CD4-positive, CD25-positive, alpha-beta regulatory T cell (primary cell): ENCODE measurements around the gene MLLT10. TPM values are rescaled to one million over a fixed set of nuclear protein-coding genes. Genes with fewer than 3 reads are reported as not detected.

Source experiments
- ATAC-seq, 2 donors: fragments of 150-1000 bp; cut with Tn5 transposase; one replicate each; pipeline ENCODE4 v1.10.0; 2021; ENCODE audit warnings: low read depth in 2 of 2, moderate number of reproducible peaks in 2 of 2, moderate library complexity in 1 of 2
- DNase-seq, 3 donors: peaks; one replicate each; pipeline versions ENCODE4 v3.0.0 to v3.0.0-alpha.2; 2012 to 2022; ENCODE audit warnings: mixed read lengths in 1 of 3
- H3K27ac ChIP-seq: one replicate; pipeline ENCODE4 v1.7.0; 2013; ENCODE audit warnings: mild to moderate bottlenecking, low read length; ENCODE audit not compliant: insufficient read depth, poor library complexity, severe bottlenecking
- H3K27me3 ChIP-seq: one replicate; pipeline ENCODE4 v1.7.0; 2013; ENCODE audit warnings: low read length; ENCODE audit not compliant: control insufficient read depth, insufficient read depth
- H3K36me3 ChIP-seq: one replicate; pipeline ENCODE4 v1.7.0; 2013; ENCODE audit warnings: mild to moderate bottlenecking, low read length, moderate library complexity; ENCODE audit not compliant: control insufficient read depth, insufficient read depth
- H3K4me1 ChIP-seq: 2 replicates; pipeline ENCODE4 v1.7.0; 2013; ENCODE audit warnings: mild to moderate bottlenecking, low read length; ENCODE audit not compliant: insufficient read depth, control insufficient read depth, poor library complexity, severe bottlenecking
- H3K4me3 ChIP-seq: one replicate; pipeline ENCODE4 v1.7.0; 2013; ENCODE audit warnings: low read depth, mild to moderate bottlenecking, low read length, moderate library complexity
- H3K9me3 ChIP-seq, 2 experiments: 1 replicate in 1 of 2; 2 replicates in 1 of 2; pipeline ENCODE4 v1.7.0; 2013; ENCODE audit warnings: low read length in 2 of 2, mild to moderate bottlenecking in 1 of 2, moderate library complexity in 1 of 2; ENCODE audit not compliant: control insufficient read depth in 2 of 2
- H3K27ac Mint-ChIP-seq, 3 donors: one replicate each; pipeline ENCODE4 v1.8.0; 2020 to 2022; ENCODE audit warnings: mild to moderate bottlenecking in 3 of 3, mixed read lengths in 3 of 3, moderate library complexity in 2 of 3
- H3K27me3 Mint-ChIP-seq: one replicate; pipeline ENCODE4 v1.8.0; 2022; ENCODE audit warnings: mild to moderate bottlenecking, mixed read lengths
- H3K36me3 Mint-ChIP-seq: one replicate; pipeline ENCODE4 v1.8.0; 2020; ENCODE audit warnings: mixed read lengths
- H3K4me1 Mint-ChIP-seq, 4 donors: one replicate each; pipeline ENCODE4 v1.8.0; 2020 to 2022; ENCODE audit warnings: mixed read lengths in 4 of 4, mild to moderate bottlenecking in 1 of 4
- H3K4me3 Mint-ChIP-seq, 4 donors: one replicate each; pipeline ENCODE4 v1.8.0; 2020 to 2022; ENCODE audit warnings: mild to moderate bottlenecking in 4 of 4, mixed read lengths in 4 of 4, moderate library complexity in 3 of 4
- H3K9me3 Mint-ChIP-seq, 7 donors: one replicate each; pipeline ENCODE4 v1.8.0; 2020 to 2022; ENCODE audit warnings: mixed read lengths in 7 of 7, mild to moderate bottlenecking in 3 of 7, moderate library complexity in 2 of 7
- polyA plus RNA-seq, 4 donors: library from polyadenylated mRNA; unstranded; fragments of 300-500 nt; fragmentation: Illumina TruSeq; gene quantifications; one replicate each; pipeline ENCODE4 v1.2.3, GENCODE V29; 2021
- total RNA-seq: library from RNA; stranded (reverse); gene quantifications from one replicate; pipeline ENCODE4 v1.2.3, GENCODE V29; 2022

Gene MLLT10
- total and polyA plus RNA-seq, 5 donors from 2014 or later = 5.8 to 81.9 (median 8.1) TPM

GRCh38 chr10:21525367-21526187, 8.5 kb upstream of the MLLT10 start, which contains the start of gene SKIDA1:
TSS of gene SKIDA1 (minus strand) at chr10:21525682. CDS start at chr10:21517822, 7,860 bp downstream.
- H3K27ac Mint-ChIP-seq = peak within 1 kb of the TSS; percentile 95 to 97 (median 95)

GRCh38 chr10:21526188-21526859, 7.7 kb upstream of the MLLT10 start:
- Histone ChIP-seq H3K4me3 (peak overlapping the region; percentile 87), H3K27ac (peak overlapping the region; percentile 68), H3K27me3 (peaks cover 17% of the 10 kb centered on the region), H3K9me3 (no peaks in the 10 kb centered on the region), H3K36me3 (no peaks in the 10 kb centered on the region), H3K4me1 (peaks cover 30% of the 10 kb centered on the region)
- H3K4me3 Mint-ChIP-seq = peak overlapping the region; percentile 87 to 99 (median 92)
- peak; percentile 54 to 67 (median 62) for DNase-seq
- peaks cover 0 to 3% (median 0%) of the 10 kb centered on the region in 7 donors for H3K9me3 Mint-ChIP-seq
- peaks cover 15 to 34% (median 25%) of the 10 kb centered on the region in 4 donors for H3K4me1 Mint-ChIP-seq
- H3K27me3 Mint-ChIP-seq = peaks cover 61% of the 10 kb centered on the region
- H3K27ac Mint-ChIP-seq = peak overlapping the region; percentile 91 to 96 (median 95)
- ATAC-seq = peak; percentile 48 to 57
- no peaks in the 10 kb centered on the region for H3K36me3 Mint-ChIP-seq

More at GRCh38 chr10:21525367-21526187, 8.5 kb upstream of the MLLT10 start, which contains the start of gene SKIDA1:
- Mint-ChIP-seq H3K27me3 (peaks cover 67% of the 10 kb centered on the region), H3K36me3 (no peaks in the 10 kb centered on the region), H3K4me1 (peaks cover 16 to 32% (median 25%) of the 10 kb centered on the region in 4 donors), H3K4me3 (peak within 1 kb of the TSS; percentile 87 to 99 (median 94)), H3K9me3 (peaks cover 0 to 3% (median 0%) of the 10 kb centered on the region in 7 donors)
- peak; percentile 66 to 67 for ATAC-seq
- H3K4me3 ChIP-seq = peak within 1 kb of the TSS; percentile 87
- peaks cover 30% of the 10 kb centered on the region for H3K4me1 ChIP-seq
- H3K9me3 ChIP-seq = no peaks in the 10 kb centered on the region
- peak; percentile 45 to 77 (median 69) for DNase-seq
- H3K27me3 ChIP-seq = peaks cover 25% of the 10 kb centered on the region
- no peaks in the 10 kb centered on the region for H3K36me3 ChIP-seq
- peak within 1 kb of the TSS; percentile 68 for H3K27ac ChIP-seq

GRCh38 chr10:21526860-21527597, 7.0 kb upstream of the MLLT10 start:
- Mint-ChIP-seq H3K4me1 (peaks cover 15 to 34% (median 25%) of the 10 kb centered on the region in 4 donors), H3K27me3 (peaks cover 55% of the 10 kb centered on the region), H3K27ac (peak overlapping the region; percentile 91 to 96 (median 95)), H3K36me3 (no peaks in the 10 kb centered on the region), H3K9me3 (peaks cover 0 to 3% (median 0%) of the 10 kb centered on the region in 7 donors), H3K4me3 (peak overlapping the region; percentile 87 to 99 (median 92))
- H3K27me3 ChIP-seq = peaks cover 13% of the 10 kb centered on the region
- DNase-seq = peak; percentile 22 to 29 (median 26)
- ATAC-seq = peak; percentile 13 to 28
- H3K4me1 ChIP-seq = peaks cover 30% of the 10 kb centered on the region
- no peaks in the 10 kb centered on the region for H3K9me3 ChIP-seq
- H3K36me3 ChIP-seq = no peaks in the 10 kb centered on the region
- peak overlapping the region; percentile 68 for H3K27ac ChIP-seq
- H3K4me3 ChIP-seq = peak overlapping the region; percentile 87

GRCh38 chr10:21527598-21528235, 6.3 kb upstream of the MLLT10 start:
- H3K27me3 Mint-ChIP-seq = peaks cover 52% of the 10 kb centered on the region
- Histone ChIP-seq H3K27me3 (peaks cover 13% of the 10 kb centered on the region), H3K36me3 (no peaks in the 10 kb centered on the region), H3K4me3 (peak overlapping the region; percentile 64), H3K27ac (peak overlapping the region; percentile 68), H3K9me3 (no peaks in the 10 kb centered on the region), H3K4me1 (peaks cover 31% of the 10 kb centered on the region)
- H3K4me1 Mint-ChIP-seq = peaks cover 17 to 37% (median 27%) of the 10 kb centered on the region in 4 donors
- no peak for DNase-seq
- H3K36me3 Mint-ChIP-seq = no peaks in the 10 kb centered on the region
- peak overlapping the region; percentile 85 to 93 (median 88) for H3K4me3 Mint-ChIP-seq
- H3K9me3 Mint-ChIP-seq = peaks cover 0 to 3% (median 0%) of the 10 kb centered on the region in 7 donors
- H3K27ac Mint-ChIP-seq = peak overlapping the region; percentile 52 to 95 (median 73)
- no peak for ATAC-seq

GRCh38 chr10:21528236-21529031, 5.6 kb upstream of the MLLT10 start:
- Histone ChIP-seq H3K27me3 (peaks cover 12% of the 10 kb centered on the region), H3K4me1 (peaks cover 38% of the 10 kb centered on the region), H3K4me3 (no peak overlapping the region), H3K9me3 (no peaks in the 10 kb centered on the region), H3K27ac (no peak overlapping the region), H3K36me3 (no peaks in the 10 kb centered on the region)
- Mint-ChIP-seq H3K4me1 (peaks cover 21 to 44% (median 32%) of the 10 kb centered on the region in 4 donors), H3K27me3 (peaks cover 52% of the 10 kb centered on the region), H3K36me3 (no peaks in the 10 kb centered on the region), H3K9me3 (peaks cover 0 to 3% (median 0%) of the 10 kb centered on the region in 7 donors), H3K27ac (peak overlapping the region; percentile 7 to 95 (median 67)), H3K4me3 (peak overlapping the region; percentile 57 to 93 (median 86))
- DNase-seq (no peak), ATAC-seq (no peak)

GRCh38 chr10:21529032-21529910, 4.8 kb upstream of the MLLT10 start:
- no peaks in the 10 kb centered on the region for H3K9me3 ChIP-seq
- peaks cover 51% of the 10 kb centered on the region for H3K27me3 Mint-ChIP-seq
- H3K27me3 ChIP-seq = peaks cover 12% of the 10 kb centered on the region
- no peaks in the 10 kb centered on the region for H3K36me3 Mint-ChIP-seq
- H3K27ac ChIP-seq = no peak overlapping the region
- peak overlapping the region in 2 of 4 donors; percentile 44 to 87 for H3K4me3 Mint-ChIP-seq
- peaks cover 40% of the 10 kb centered on the region for H3K4me1 ChIP-seq
- no peak for ATAC-seq
- no peaks in the 10 kb centered on the region for H3K36me3 ChIP-seq
- no peak for DNase-seq
- H3K4me3 ChIP-seq = no peak overlapping the region
- peaks cover 21 to 46% (median 33%) of the 10 kb centered on the region in 4 donors for H3K4me1 Mint-ChIP-seq
- peak overlapping the region in 1 of 3 donors; percentile 67 for H3K27ac Mint-ChIP-seq
- peaks cover 0 to 3% (median 0%) of the 10 kb centered on the region in 7 donors for H3K9me3 Mint-ChIP-seq
